OCI-LY7 (cell line): Measurements from ENCODE around the gene PCDH12. TPM values are rescaled to one million over a fixed set of nuclear protein-coding genes. Genes with fewer than 3 reads are reported as not detected.
A peak's percentile ranks its signal among the peaks of the same experiment; 100 is the strongest.

Source experiments
- BruUV-seq: library from RNA; stranded (reverse); fragments of 400-500 nt; replicated peaks from 2 replicates; lab custom pipeline; 2021; lab: Mats Ljungman, UMichigan
- CTCF ChIA-PET: fragments of 300-600 bp; sonication (Branson Sonifier 250); formaldehyde crosslinking; loops from one replicate; lab custom pipeline; 2022; ENCODE audit warnings: antibody characterized with exemption; ENCODE audit not compliant: unreplicated experiment; lab: Charles Lee
- POLR2A ChIA-PET: fragments of 300-600 bp; sonication (Branson Sonifier 250); formaldehyde crosslinking; loops from one replicate; lab custom pipeline; 2022; ENCODE audit warnings: antibody characterized with exemption; lab: Charles Lee
- DNase-seq: peaks from one replicate; pipeline ENCODE4 v3.0.0-alpha.2; 2015; ENCODE audit warnings: low spot score
- H2AFZ ChIP-seq: fragments of 200-600 bp; sonication (generic), shearing (Covaris generic); 2 replicates; pipeline ENCODE4 v1.6.1; 2014; ENCODE audit warnings: mild to moderate bottlenecking, antibody characterized with exemption, low read length, moderate library complexity
- H3K27ac ChIP-seq: fragments of 200-600 bp; sonication (generic); 2 replicates; pipeline ENCODE4 v1.5.1; 2014; ENCODE audit warnings: mixed run types, low read depth, mild to moderate bottlenecking, moderate library complexity, low read length, inconsistent platforms; ENCODE audit not compliant: poor library complexity, severe bottlenecking
- H3K36me3 ChIP-seq: fragments of 200-600 bp; sonication (generic); 2 replicates; pipeline ENCODE4 v1.6.1; 2014; ENCODE audit warnings: mild to moderate bottlenecking, antibody characterized with exemption, low read length, moderate library complexity, mixed read lengths; ENCODE audit not compliant: insufficient read depth
- H3K4me1 ChIP-seq: fragments of 200-600 bp; sonication (generic); 2 replicates; pipeline ENCODE4 v1.5.1; 2014; ENCODE audit warnings: mild to moderate bottlenecking, low read length; ENCODE audit not compliant: insufficient read depth, poor library complexity, severe bottlenecking
- H3K4me2 ChIP-seq: fragments of 200-600 bp; sonication (generic); 2 replicates; pipeline ENCODE4 v1.6.1; 2014; ENCODE audit warnings: mild to moderate bottlenecking, low read length
- H3K4me3 ChIP-seq: fragments of 200-600 bp; sonication (generic); 2 replicates; pipeline ENCODE4 v1.5.1; 2014; ENCODE audit warnings: mild to moderate bottlenecking, low read depth, low read length; ENCODE audit not compliant: poor library complexity, severe bottlenecking
- H3K79me2 ChIP-seq: fragments of 200-600 bp; sonication (generic); 2 replicates; pipeline ENCODE4 v1.6.1; 2016; ENCODE audit warnings: low read depth, mild to moderate bottlenecking, low read length, moderate library complexity, mixed read lengths; ENCODE audit not compliant: insufficient read depth
- H3K9me2 ChIP-seq: fragments of 200-600 bp; sonication (generic); 2 replicates; pipeline ENCODE4 v1.6.1; 2016; ENCODE audit warnings: mild to moderate bottlenecking, low read length, mixed read lengths; ENCODE audit not compliant: insufficient read depth
- H3K9me3 ChIP-seq: fragments of 200-600 bp; sonication (generic); 2 replicates; pipeline ENCODE4 v1.6.1; 2014; ENCODE audit warnings: mild to moderate bottlenecking, mixed run types, low read length, mixed read lengths
- H4K20me1 ChIP-seq: fragments of 200-600 bp; sonication (generic); 2 replicates; pipeline ENCODE4 v1.6.1; 2014; ENCODE audit warnings: mild to moderate bottlenecking, antibody characterized with exemption, low read length, moderate library complexity, mixed read lengths; ENCODE audit not compliant: insufficient read depth
- EZH2phosphoT487 ChIP-seq: fragments of 200-600 bp; sonication (generic); IDR thresholded peaks from 2 replicates; pipeline ENCODE4 v1.6.1; 2018; ENCODE audit warnings: low read depth, borderline replicate concordance, mild to moderate bottlenecking, mixed run types, antibody characterized with exemption, low read length, moderate library complexity, mixed read lengths
- intact Hi-C: fragments of 100-400 bp; cut with micrococcal nuclease; formaldehyde crosslinking; loops from one replicate; pipeline ENCODE4 v1.10.0; 2022; ENCODE audit not compliant: unreplicated experiment
- total RNA-seq, 2 experiments: library from RNA; depleted of rRNA in 1 of 2; stranded (reverse); fragments of >200 nt in 1 of 2; shearing (Covaris generic) in 1 of 2; gene quantifications; 2 replicates each; pipeline ENCODE4 v1.2.3, GENCODE V29; 2014 to 2022
- TF ChIP-seq, protein P1 (sequence below): fragments of 200-600 bp; sonication (generic); conservative IDR thresholded peaks from 2 replicates; pipeline ENCODE4 v1.5.1; 2014; ENCODE audit warnings: mild to moderate bottlenecking, antibody characterized with exemption, low read length, moderate library complexity, mixed read lengths

Gene PCDH12
- total RNA-seq, 2 experiments from 2014 or later: 0.03 TPM; not detected in 1

DNA sequence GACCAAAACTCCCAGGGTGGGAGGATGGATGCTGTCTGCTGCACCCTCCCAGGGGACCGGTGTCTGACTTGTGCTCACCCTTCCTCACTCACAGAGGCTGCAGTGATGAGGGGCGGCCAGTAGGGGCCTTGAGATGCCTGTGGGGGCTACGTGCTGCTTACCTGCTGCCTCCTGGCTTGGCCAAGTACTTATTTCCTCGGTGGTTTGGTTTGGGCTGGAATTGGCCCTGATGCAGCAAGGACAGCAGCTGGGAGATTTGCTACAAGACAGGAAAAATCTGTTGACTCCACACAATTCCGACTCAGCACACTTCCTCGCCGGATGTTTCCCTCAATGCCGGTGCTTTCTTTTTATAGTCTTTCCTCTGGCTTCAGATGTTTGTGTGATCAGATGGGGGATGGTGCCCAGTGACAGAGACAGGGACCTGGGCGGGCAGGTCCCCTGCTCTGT is 6.6 kb downstream of the PCDH12 start:
- BruUV-seq: no TSS peak
- POLR2A ChIA-PET: interaction anchor here (1.5 kb wide), 1 partner anchor 18 kb away, joined by 4 read pairs; the partner anchor contains the start of gene RNF14
- Histone ChIP-seq H4K20me1 (no peaks in the 10 kb centered on the region), H3K36me3 (no peaks in the 10 kb centered on the region), H3K4me1 (peaks cover 14% of the 10 kb centered on the region), H3K9me3 (no peaks in the 10 kb centered on the region), H3K4me3 (no peak overlapping the region), H2AFZ (no peak overlapping the region), H3K79me2 (no peaks in the 10 kb centered on the region), H3K9me2 (no peaks in the 10 kb centered on the region), H3K27ac (no peak overlapping the region), H3K4me2 (no peak overlapping the region)
- CTCF ChIA-PET: interaction anchor here (1.1 kb wide), 1 partner anchor 9 kb away, joined by 5 read pairs; no protein-coding TSS in a partner anchor
- intact Hi-C loops: no loop called here
- TF ChIP-seq EZH2phosphoT487: no peak
- TF ChIP-seq, protein P1, sequence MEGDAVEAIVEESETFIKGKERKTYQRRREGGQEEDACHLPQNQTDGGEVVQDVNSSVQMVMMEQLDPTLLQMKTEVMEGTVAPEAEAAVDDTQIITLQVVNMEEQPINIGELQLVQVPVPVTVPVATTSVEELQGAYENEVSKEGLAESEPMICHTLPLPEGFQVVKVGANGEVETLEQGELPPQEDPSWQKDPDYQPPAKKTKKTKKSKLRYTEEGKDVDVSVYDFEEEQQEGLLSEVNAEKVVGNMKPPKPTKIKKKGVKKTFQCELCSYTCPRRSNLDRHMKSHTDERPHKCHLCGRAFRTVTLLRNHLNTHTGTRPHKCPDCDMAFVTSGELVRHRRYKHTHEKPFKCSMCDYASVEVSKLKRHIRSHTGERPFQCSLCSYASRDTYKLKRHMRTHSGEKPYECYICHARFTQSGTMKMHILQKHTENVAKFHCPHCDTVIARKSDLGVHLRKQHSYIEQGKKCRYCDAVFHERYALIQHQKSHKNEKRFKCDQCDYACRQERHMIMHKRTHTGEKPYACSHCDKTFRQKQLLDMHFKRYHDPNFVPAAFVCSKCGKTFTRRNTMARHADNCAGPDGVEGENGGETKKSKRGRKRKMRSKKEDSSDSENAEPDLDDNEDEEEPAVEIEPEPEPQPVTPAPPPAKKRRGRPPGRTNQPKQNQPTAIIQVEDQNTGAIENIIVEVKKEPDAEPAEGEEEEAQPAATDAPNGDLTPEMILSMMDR: peak; percentile 79
- DNase-seq: peak; percentile 66

DNA sequence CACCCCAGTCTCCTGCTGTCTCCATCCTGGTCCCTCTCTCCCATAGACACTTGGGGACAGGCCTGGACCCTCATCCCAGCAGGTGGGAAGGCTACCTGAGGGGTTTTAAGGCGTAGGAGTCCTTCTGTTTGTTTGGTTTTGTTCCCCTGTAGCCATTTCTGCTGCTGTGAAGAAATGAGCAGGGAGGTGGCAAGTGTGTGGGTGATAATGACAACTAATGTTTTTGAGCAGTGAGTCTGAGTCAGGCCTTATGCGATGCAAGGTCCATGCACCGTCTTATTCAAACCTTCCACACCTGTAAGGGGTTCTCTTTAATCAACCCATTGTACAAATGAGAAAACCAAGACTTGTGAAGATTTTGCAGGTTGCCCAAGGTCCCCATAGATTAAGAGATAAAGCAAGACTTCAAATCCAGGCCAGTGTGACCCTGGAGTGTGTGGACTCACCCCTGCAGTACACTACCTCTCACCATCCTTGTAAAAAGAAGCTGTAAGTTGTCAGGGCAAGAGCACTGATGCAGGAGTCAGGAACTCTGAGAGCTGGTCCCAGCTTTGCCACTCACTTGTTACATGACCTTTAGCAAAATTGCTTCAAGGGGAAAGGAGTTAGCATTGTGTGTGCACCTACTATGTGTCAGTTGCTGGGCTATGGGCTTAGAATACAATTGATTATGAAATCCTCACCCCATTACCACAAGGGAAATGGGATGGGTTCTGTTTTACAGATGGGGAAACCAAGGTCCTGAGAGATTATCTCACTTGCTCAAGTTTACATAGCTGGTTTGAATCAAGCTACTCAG is 7.6 kb downstream of the PCDH12 start:
- intact Hi-C loops: no loop called here
- Histone ChIP-seq H4K20me1 (no peaks in the 10 kb centered on the region), H3K36me3 (no peaks in the 10 kb centered on the region), H3K79me2 (no peaks in the 10 kb centered on the region), H2AFZ (no peak overlapping the region), H3K9me2 (no peaks in the 10 kb centered on the region), H3K4me1 (peaks cover 14% of the 10 kb centered on the region), H3K4me3 (no peak overlapping the region), H3K9me3 (no peaks in the 10 kb centered on the region), H3K4me2 (no peak overlapping the region), H3K27ac (no peak overlapping the region)
- no TSS peak for BruUV-seq
- no peak for DNase-seq
- TF ChIP-seq, protein P1: no peak
- TF ChIP-seq EZH2phosphoT487: no peak
- ChIA-PET POLR2A (interaction anchor here (1.5 kb wide), 1 partner anchor 19 kb away, joined by 4 read pairs; the partner anchor contains the start of gene RNF14), CTCF (interaction anchor here (1.1 kb wide), 1 partner anchor 10 kb away, joined by 5 read pairs; no protein-coding TSS in a partner anchor)
